Umbilical cord (tissue), 2 donors: ENCODE data around the gene RADX. TPM values are rescaled to one million over a fixed set of nuclear protein-coding genes. Genes with fewer than 3 reads are reported as not detected.
A peak's percentile ranks its signal among the peaks of the same experiment; 100 is the strongest.

Experiments used
- DNase-seq: peaks from one replicate; pipeline ENCODE4 v3.0.0-alpha.2; 2015; ENCODE audit warnings: low spot score
- total RNA-seq: library from RNA; depleted of rRNA; stranded (reverse); fragments of >200 nt; gene quantifications from one replicate; pipeline ENCODE4 v1.2.3, GENCODE V29; 2014; ENCODE audit warnings: low replicate concordance; ENCODE audit not compliant: insufficient read depth

The RADX gene
- total RNA-seq, 1 donor from 2014 or later: 6.7 TPM

GRCh38 chrX:106692425-106693065 lies 80.8 kb downstream of the RADX start:
- DNase-seq: no peak

- DNase-seq: no peak
These were observed 84.7 kb downstream of the RADX start for GRCh38 chrX:106696502-106696901.

DNA sequence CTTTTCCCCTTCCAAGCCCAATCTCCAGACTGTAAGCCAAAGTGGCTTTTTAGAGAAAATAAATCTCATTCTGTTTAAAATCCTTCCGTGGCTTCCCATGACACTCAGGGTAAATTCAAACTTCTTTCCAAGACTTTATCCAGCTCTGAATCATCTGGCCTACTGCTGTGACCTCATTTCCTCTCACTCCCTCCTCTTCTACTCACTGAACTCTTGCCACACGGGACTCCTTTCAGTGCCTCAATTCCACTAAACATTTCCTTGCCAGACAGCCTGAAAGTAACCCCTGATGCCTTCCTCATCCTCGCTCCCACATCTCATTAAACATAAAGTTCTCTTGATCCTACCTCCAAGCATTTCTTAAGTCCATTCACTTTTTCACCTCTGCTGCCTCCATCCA lies 86.9 kb downstream of the RADX start:
- DNase-seq: no peak

DNA sequence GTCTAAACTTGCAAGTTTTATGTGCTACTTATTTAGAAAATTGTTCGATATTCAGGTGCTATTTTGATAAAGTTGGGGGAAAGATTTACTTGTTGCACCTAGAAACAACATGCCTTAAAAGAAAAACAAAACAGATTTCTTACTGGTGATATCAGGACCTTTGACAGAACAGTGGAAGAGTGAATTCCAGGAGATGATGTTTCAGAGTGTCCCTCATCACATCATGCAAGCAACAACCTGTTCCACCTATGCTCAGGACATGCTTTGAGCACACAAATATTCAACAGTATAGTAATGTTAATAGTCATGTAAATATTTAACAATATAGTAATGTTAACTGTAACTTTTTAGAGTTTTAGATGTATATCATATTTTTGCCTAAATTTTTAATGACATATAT lies 90.9 kb downstream of the RADX start:
- no peak for DNase-seq

- DNase-seq: no peak
These were observed 94.7 kb downstream of the RADX start for GRCh38 chrX:106706466-106706865.

GRCh38 chrX:106707771-106708454 lies 96.1 kb downstream of the RADX start:
- DNase-seq: peak; percentile 65

GRCh38 chrX:106710771-106711170 lies 99.0 kb downstream of the RADX start:
- DNase-seq: no peak

DNA sequence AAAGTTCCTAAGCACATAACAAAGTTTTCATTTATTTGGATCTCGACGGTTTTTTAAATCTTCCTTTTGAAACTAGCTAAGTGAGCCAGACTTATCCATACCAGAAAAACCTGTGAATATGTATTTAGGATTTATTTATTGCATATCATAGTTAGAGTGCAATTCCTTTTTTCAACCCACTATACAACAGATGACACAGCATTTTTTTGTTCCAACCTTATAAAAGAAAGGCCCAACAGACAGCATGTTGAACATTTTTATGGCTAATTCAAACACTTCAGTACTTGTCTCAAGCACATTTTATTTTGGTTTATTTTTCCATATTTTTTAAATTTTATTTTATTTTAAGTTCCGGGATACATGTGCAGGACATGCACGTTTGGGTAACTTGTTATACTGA lies 99.6 kb downstream of the RADX start:
- DNase-seq: no peak

GRCh38 chrX:106716004-106716403 lies 104.2 kb downstream of the RADX start:
- no peak for DNase-seq

- DNase-seq: no peak
These were observed 104.7 kb downstream of the RADX start for GRCh38 chrX:106716463-106716862.

DNA sequence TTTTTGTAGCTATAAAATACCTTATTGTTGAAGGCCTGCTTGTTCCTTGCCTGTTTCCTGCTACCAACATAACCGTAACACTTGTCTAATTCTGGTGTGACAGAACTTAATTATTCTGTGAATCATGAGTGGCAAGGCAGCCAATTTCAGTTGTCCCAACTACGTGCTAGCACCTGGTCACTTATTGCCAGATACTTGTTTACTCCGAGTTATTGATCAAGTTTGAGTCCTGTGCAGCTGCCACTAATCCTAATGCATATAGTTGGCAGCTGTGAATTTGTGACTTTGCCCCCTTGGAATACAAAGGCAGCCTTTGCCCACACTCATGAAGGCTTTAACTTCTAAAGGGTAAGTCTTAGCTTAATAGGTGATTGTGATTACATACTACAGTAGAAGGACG lies 106.9 kb downstream of the RADX start:
- no peak for DNase-seq

DNA sequence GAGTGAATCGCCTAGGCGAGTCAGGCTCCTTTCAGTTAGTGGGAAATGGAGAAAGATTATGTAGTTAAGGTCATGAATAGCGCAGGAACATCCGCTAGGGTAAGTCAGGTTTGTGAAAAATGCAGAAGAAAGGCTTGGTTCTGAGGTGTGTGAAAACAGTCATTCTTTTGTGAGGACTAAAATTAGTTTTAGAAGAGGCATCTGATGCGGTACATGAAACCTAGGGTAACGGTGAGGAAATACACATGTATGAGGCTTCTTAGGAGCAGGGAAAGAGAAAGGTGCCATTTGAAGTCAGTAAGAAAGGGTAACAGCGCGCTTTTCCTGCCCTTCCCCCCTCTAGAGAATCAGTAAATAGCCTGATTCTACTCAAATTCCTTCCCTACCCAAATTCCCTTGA lies 114.2 kb downstream of the RADX start:
- no peak for DNase-seq

DNA sequence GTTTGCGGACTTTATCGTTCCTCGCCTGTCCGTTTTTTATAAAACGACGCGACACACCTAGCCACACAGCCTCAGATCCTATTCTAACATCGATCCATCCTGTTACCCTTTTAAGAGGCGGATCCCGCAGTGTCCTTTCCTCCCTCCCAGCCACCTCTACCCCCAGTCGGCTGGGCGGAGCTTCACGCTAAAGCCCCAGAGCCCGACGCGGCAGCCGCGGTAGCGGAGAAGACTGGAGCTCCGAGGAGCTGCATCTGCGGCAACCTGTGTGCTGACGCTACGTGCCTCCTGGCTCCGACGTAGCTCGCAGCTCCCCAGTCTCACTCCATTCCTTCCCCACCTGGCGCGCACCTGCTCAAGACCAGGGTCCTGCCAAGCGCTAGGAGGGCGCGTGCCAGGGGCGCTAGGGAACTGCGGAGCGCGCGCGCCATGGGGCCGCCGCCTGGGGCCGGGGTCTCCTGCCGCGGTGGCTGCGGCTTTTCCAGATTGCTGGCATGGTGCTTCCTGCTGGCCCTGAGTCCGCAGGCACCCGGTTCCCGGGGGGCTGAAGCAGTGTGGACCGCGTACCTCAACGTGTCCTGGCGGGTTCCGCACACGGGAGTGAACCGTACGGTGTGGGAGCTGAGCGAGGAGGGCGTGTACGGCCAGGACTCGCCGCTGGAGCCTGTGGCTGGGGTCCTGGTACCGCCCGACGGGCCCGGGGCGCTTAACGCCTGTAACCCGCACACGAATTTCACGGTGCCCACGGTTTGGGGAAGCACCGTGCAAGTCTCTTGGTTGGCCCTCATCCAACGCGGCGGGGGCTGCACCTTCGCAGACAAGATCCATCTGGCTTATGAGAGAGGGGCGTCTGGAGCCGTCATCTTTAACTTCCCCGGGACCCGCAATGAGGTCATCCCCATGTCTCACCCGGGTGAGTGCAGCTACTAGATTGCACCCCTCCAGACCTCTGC lies 115.0 kb downstream of the RADX start, which contains the start of gene RNF128:
Gene RNF128, plus strand, starts transcription at position 217 of the 953 bp plus-strand sequence. Its CDS starts 213 bp downstream, at position 430.
- peak; percentile 0 for DNase-seq

GRCh38 chrX:106728337-106728736 lies 116.6 kb downstream of the RADX start:
- DNase-seq: no peak

Other genes starting within 250 kb of the RADX start
- 7.9 TPM for gene RNF128, start 114.7 kb downstream of the RADX start, total RNA-seq
- gene TBC1D8B, start 190.7 kb downstream of the RADX start, total RNA-seq: 21.7 TPM